NCI-H2029 (cell line): ENCODE data around the gene SLC26A2.

Experiments
- DNase-seq: peaks from one replicate; lab custom pipeline; 2025; lab: John Stamatoyannopoulos, UW

The SLC26A2 gene

DNA sequence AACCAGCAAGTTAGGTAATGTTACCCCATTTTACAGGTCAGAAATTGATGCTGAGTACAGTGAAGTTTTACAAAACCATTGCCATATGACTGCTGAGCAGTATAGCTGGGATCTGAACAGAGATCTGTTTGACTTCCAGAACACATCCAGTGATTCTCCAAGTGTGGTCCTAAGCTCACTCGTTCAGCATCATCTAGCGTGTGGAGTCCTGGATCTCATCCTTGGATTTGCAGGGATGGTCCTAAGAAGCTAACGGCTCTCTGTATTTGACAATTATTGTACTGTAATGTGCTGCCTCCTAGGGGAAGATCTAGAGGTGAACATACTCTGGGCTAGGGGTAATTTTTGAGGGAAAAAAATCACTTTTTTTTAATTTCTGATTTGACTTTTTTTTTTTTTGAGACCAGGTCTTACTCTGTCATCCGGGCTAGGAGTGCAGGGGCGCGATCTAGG lies 1.4 kb downstream of the SLC26A2 start:
- DNase-seq = no peak

- no peak for DNase-seq
Observed at GRCh38 chr5:149962601-149963300, 2.2 kb downstream of the SLC26A2 start.

GRCh38 chr5:149963729-149964128 lies 3.2 kb downstream of the SLC26A2 start:
- no peak for DNase-seq

DNA sequence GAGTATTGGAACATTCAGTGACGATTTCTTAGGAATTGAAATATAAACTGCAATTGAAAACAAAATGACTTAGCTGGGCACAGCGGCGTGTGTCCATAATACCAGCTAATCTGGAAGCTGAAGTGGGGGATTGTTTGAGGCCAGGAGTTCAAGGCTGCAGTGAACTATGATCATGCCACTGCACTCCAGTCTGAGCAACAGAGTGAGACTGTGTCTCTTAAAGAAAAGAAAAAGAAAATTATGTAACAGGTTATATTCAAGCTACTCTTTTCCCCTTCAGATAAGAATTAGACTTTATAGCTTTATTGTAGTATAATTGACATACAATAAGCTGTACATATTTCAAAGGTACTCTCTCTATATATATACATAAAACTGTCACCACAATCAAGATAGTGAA lies 6.4 kb downstream of the SLC26A2 start:
- DNase-seq = no peak

GRCh38 chr5:149969181-149969930 lies 8.8 kb downstream of the SLC26A2 start:
- DNase-seq = no peak

DNA sequence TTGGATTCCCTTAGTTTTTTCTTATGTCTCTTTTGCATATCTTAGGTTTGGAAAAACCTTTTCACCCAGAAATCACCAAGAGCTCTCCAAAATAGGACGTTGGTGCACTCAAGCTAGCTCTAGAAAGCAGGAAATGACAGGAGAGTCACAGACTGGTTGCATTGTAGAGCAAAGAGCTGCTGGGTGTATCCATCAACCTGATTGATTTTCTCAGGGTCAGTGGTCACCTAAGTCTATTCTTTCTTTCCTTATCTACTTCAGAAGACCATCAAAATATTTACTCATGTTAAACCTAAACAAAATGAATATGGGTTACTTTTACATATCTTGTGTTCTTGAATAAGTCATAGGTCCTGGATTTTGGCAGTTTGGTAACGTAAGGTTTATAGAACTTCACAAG lies 14.9 kb downstream of the SLC26A2 start:
- DNase-seq = no peak

- no peak for DNase-seq
Observed at GRCh38 chr5:149979896-149980295, 19.3 kb downstream of the SLC26A2 start.

- no peak for DNase-seq
Observed at GRCh38 chr5:149981206-149981605, 20.6 kb downstream of the SLC26A2 start.

GRCh38 chr5:149982505-149982904 lies 21.9 kb downstream of the SLC26A2 start:
- no peak for DNase-seq

- no peak for DNase-seq
Observed at GRCh38 chr5:149988126-149988525, 27.6 kb downstream of the SLC26A2 start.

DNA sequence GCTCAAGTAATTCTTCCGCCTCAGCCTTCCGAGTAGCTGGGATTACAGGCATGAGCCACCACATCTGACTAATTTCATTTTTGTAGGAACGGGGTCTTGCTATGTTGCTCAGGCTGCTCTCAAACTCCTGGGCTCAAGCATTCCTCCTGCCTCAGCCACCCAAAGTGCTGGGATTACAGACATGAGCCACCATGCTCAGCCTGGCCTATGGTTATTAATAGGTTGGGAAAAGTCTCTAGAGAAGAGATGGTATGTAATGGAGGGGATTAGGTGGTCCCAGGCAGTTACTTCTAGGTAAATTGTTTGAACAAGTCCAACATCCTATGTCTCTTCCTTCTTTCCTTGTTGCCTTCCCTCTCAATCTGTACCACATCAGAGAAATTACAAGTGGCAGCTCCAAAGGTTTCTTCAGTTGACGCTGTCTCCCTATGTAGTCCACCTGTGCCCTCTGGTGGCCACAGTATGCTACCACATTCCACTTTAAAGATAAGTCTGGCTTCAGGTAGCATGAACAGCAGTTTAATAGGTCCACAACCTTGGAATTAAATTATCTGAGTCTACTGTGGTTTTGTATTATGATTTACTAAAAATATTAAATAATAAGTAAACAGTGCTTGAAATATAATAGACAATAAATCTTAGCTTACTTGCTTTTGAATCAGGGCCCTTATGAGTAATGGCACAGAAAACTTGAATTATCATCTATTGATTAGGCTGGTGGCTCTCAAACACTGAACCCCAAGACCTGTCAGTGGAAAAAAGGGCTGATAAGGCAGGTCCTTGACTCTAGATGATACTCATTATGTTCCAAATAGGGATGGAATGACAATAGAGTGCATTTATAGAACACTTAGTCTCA lies 30.2 kb downstream of the SLC26A2 start:
- peak; percentile 80 for DNase-seq

- no peak for DNase-seq
Observed at GRCh38 chr5:149993471-149993870, 32.9 kb downstream of the SLC26A2 start.

GRCh38 chr5:149995385-149996204 lies 35.0 kb downstream of the SLC26A2 start:
- DNase-seq = no peak

DNA sequence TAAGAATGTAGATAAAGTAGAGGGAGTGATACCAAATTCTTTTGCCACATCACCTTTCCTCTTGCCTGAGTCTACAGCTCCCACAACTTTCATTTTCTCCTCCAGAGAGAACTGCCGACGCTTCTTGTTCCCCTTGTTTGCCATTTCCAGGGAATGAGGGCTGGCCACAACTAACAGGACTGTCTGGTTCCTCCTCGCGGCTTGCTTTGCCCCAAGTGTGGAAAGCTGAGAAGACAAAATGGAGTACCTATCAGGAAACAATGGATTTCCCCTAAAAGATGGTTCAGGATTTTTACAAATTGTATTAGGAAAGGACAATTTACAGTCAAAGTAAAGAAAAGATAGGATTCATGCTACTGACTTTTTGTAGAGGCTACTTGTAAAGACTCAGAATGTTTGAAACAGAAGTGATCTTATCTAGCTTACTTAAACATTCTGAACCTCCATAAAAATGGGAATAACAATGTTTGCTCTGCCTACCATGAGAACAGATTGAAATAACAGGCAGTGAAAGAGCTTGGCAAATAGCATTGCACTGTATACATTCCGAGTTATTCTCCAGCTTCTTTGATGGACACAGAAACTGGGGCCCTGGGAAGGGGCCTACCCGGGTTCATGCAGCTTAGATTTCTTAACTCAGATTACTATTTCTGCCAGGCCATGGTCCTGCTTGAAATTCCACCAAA lies 35.8 kb downstream of the SLC26A2 start:
- no peak for DNase-seq

DNA sequence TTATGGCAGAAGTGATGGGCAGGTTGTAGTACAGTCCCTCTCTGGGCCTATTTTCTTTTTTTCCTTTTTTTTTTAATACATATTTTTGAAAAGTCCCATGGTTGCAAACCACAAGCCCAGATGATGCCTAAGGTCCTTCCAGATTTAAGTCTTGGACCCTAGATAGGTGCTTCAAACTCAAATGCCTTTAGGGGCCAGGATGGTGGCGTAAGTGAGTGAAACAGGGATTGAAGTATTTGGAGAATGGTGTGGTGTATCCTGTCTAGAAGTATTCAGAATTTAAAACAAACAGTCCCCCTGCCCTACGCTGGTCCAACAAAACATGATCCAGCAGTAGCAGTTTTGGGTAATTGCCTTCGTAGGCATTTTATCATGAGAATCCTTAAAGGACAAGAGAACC lies 37.7 kb downstream of the SLC26A2 start:
- DNase-seq = no peak

GRCh38 chr5:149999359-149999758 lies 38.8 kb downstream of the SLC26A2 start:
- no peak for DNase-seq

DNA sequence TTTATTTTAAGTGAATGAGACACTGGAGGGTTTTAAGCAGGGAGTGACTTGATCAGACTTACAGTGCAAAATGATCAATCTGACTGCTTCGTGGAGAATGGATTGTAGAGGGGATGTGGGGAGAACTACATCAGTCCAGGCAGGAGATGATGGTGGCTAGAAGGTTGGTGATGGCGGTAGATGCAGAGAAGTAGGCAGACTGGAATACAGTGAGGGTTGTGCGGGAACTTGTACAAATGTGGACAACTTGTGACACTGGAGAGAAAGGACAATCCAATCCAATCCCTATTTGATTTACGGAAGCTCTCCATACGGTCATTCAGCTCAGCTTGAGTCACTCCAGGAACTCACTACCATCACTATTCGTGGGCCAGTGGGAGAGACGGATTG lies 39.3 kb downstream of the SLC26A2 start:
- no peak for DNase-seq

DNA sequence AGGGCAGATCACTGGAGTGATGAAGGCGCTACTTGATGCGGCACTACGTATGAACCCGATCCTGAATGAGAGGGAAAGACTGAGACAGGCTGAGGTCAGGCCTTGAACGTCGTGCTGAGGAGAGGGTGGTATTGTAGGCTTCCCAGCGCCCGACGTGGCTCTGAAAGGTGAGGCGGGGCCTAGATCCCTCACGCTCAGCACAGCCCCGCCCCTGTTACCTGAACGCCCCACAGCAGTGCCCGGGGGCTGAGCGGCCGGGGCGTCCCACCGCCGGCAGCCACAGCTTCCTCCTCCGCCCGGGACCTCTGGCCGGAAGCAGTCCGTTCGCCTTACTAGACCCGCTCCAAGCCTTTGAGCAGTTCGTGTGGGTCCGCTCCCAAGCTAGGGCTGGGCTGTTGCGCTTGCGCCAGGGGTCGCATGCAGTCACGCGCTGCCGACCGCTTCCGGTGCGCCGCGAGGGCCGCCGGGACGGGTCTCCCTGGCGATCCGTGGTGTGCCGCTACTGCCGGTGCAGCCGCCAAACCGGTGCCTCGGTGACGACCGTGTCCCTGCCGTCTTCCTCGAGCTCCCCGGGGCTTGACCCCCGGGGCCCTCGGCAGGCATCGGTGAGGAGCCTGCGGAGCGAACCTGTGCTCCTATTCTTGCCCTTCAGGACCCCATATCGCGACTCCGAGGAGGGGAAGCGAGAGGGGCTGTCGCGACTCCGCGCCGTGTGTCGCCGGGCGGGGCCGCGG lies 39.9 kb downstream of the SLC26A2 start, which contains the start of the genes HMGXB3 and TIGD6:
HMGXB3 (plus strand) TSS at position 484 of the 734 bp plus-strand sequence. CDS start 4,114 bp downstream, outside the sequence.
TIGD6 (minus strand) TSS at position 399 of the 734 bp plus-strand sequence. CDS start 4,306 bp downstream, outside the sequence.
- DNase-seq = peak; percentile 93

- DNase-seq = no peak
Observed at GRCh38 chr5:150000990-150001659, 40.6 kb downstream of the SLC26A2 start.
